Body of pancreas (tissue), 4 donors: Measurements from ENCODE around the gene MYO18B. TPM values are rescaled to one million over a fixed set of nuclear protein-coding genes. Genes with fewer than 3 reads are reported as not detected.
A peak's percentile ranks its signal among the peaks of the same experiment; 100 is the strongest.

Source experiments
- ATAC-seq: fragments of 150-250 bp; one replicate; pipeline ENCODE4 v1.9.1; 2016
- DNase-seq, 4 donors: peaks; one replicate each; pipeline ENCODE4 v3.0.0-alpha.2; 2019
- H3K27ac ChIP-seq, 4 donors: fragments of 200-600 bp; sonication (generic); 1 replicate in 3 of 4; 2 replicates in 1 of 4; pipeline versions ENCODE4 v1.5.1 to v1.6.1; 2016 to 2019; ENCODE audit warnings: mild to moderate bottlenecking in 1 of 4, mixed read lengths in 1 of 4, moderate library complexity in 1 of 4
- H3K27me3 ChIP-seq, 2 donors: fragments of 200-600 bp; sonication (generic); one replicate each; pipeline ENCODE4 v1.6.0; 2016; ENCODE audit warnings: mild to moderate bottlenecking in 1 of 2
- H3K36me3 ChIP-seq, 2 donors: fragments of 200-600 bp; sonication (generic); replicated peaks in 1 of 2; 2 replicates each; pipeline ENCODE4 v1.5.1; 2016; ENCODE audit warnings: low read depth in 2 of 2; ENCODE audit not compliant: insufficient read depth in 1 of 2
- H3K4me1 ChIP-seq: fragments of 200-600 bp; sonication (generic); one replicate; pipeline ENCODE4 v1.6.0; 2016
- H3K4me3 ChIP-seq, 2 donors: fragments of 200-600 bp; sonication (generic); 1 replicate in 1 of 2; 2 replicates in 1 of 2; pipeline ENCODE4 v1.5.1; 2016 to 2019
- H3K9me3 ChIP-seq, 3 donors: fragments of 200-600 bp; sonication (generic); 1 replicate in 2 of 3; 2 replicates in 1 of 3; pipeline ENCODE4 v1.5.1; 2016
- POLR2A ChIP-seq, 3 donors: fragments of 450-650 bp; IDR thresholded peaks; one replicate each; pipeline ENCODE4 v1.6.1; 2016; ENCODE audit warnings: antibody characterized with exemption in 3 of 3, mild to moderate bottlenecking in 2 of 3
- WGBS, 2 donors: methylation state at CpG; one replicate each; pipeline ENCODE4 v1.1.5; 2017; 5-methylcytosine and 5-hydroxymethylcytosine counted together
- intact Hi-C: fragments of 100-400 bp; cut with DNase I; formaldehyde crosslinking; loops from one replicate; pipeline ENCODE4 v1.15.1; 2023
- total RNA-seq, 2 donors: library from RNA; depleted of rRNA; stranded (reverse); fragments of >200 nt; gene quantifications; one replicate each; pipeline ENCODE4 v1.1.0, GENCODE V29; 2016
- TF ChIP-seq, protein P1 (sequence below), 7 experiments: fragments of 450-650 bp in 4 of 7; fragments of 200-600 bp in 3 of 7; sonication (generic) in 3 of 7; IDR thresholded peaks; one replicate each; pipeline ENCODE4 v1.5.1; 2016 to 2019; ENCODE audit warnings: antibody characterized with exemption in 7 of 7

Gene MYO18B
- total RNA-seq, 2 donors from 2014 or later, result 1.3 TPM; not detected in 1

DNA sequence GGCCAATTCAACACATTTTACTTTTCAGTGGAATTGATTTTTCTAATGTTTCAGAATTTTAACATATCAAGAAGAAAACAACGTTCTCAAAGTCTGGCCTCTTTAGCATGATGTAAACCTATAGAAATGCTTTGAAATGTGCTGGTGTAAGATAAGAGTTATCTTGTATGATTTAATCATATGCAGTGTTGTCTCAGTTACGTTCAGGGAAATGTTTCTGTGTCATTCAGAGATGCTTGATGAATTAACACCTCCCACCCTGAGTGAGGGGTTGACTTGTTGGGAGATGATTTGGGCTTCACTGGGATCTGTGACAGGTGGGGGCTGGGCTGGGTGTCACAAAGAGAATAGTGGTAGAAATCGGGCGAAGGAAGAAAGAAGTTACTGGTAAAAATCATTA is 15.7 kb upstream of the MYO18B start:
- 32 to 43% methylated on average over 4 of the region's 4 CpGs for WGBS, 2 donors
- no peak overlapping the region for H3K27ac ChIP-seq
- no peaks in the 10 kb centered on the region for H3K27me3 ChIP-seq
- ATAC-seq, result no peak
- no peaks in the 10 kb centered on the region for H3K9me3 ChIP-seq
- intact Hi-C loops, result no loop called here
- TF ChIP-seq, protein P1, sequence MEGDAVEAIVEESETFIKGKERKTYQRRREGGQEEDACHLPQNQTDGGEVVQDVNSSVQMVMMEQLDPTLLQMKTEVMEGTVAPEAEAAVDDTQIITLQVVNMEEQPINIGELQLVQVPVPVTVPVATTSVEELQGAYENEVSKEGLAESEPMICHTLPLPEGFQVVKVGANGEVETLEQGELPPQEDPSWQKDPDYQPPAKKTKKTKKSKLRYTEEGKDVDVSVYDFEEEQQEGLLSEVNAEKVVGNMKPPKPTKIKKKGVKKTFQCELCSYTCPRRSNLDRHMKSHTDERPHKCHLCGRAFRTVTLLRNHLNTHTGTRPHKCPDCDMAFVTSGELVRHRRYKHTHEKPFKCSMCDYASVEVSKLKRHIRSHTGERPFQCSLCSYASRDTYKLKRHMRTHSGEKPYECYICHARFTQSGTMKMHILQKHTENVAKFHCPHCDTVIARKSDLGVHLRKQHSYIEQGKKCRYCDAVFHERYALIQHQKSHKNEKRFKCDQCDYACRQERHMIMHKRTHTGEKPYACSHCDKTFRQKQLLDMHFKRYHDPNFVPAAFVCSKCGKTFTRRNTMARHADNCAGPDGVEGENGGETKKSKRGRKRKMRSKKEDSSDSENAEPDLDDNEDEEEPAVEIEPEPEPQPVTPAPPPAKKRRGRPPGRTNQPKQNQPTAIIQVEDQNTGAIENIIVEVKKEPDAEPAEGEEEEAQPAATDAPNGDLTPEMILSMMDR (IDR thresholded peaks at IDR 0.05), result no peak
- TF ChIP-seq POLR2A (IDR thresholded peaks at IDR 0.05), result no peak
- DNase-seq, result no peak
- peaks cover 0 to 1% of the 10 kb centered on the region in 2 donors for H3K36me3 ChIP-seq
- no peak overlapping the region for H3K4me3 ChIP-seq
- H3K4me1 ChIP-seq, result no peaks in the 10 kb centered on the region

GRCh38 chr22:25728071-25728470 is 13.9 kb upstream of the MYO18B start:
- H3K4me3 ChIP-seq, result no peak overlapping the region
- H3K27ac ChIP-seq, result no peak overlapping the region
- no peaks in the 10 kb centered on the region for H3K4me1 ChIP-seq
- TF ChIP-seq, protein P1 (IDR thresholded peaks at IDR 0.05), result no peak
- TF ChIP-seq POLR2A (IDR thresholded peaks at IDR 0.05), result no peak
- DNase-seq, result no peak
- no peaks in the 10 kb centered on the region for H3K9me3 ChIP-seq
- no peak for ATAC-seq
- intact Hi-C loops, result no loop called here
- 83 to 86% methylated on average over 7 of the region's 7 CpGs for WGBS, 2 donors
- no peaks in the 10 kb centered on the region for H3K27me3 ChIP-seq
- no peaks in the 10 kb centered on the region for H3K36me3 ChIP-seq

- peak; percentile 50 for ATAC-seq
- WGBS, 2 donors, result 39 to 49% methylated on average over 17 to 19 of the region's 19 CpGs
These were observed 12.7 kb upstream of the MYO18B start for GRCh38 chr22:25729016-25729995.

DNA sequence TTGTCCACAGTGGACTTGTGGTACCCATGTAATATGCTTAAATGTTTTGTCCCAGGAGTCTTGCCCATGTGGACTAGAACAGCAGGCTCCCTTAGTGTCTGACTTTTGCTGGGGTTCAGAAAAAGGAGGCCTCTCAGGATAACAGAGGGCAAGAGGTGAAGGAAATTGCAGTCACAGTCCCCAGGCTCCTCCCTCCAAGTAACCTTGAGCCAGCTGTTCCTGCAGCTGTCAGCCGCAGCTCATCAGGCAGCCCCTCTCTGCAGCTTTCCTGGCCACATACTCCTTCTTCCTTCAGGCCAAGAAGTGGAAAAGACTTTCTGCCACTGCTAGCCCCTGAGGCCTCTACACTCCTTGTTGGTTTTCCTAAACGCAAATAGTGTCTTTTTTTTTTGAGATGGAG is 6.3 kb upstream of the MYO18B start:
- Histone ChIP-seq H3K27ac (no peak overlapping the region), H3K4me3 (no peak overlapping the region), H3K27me3 (no peaks in the 10 kb centered on the region), H3K4me1 (no peaks in the 10 kb centered on the region), H3K36me3 (no peaks in the 10 kb centered on the region), H3K9me3 (no peaks in the 10 kb centered on the region)
- DNase-seq (no peak), ATAC-seq (no peak)
- 41 to 59% methylated on average over 2 of the region's 2 CpGs for WGBS, 2 donors
- TF ChIP-seq, protein P1 (IDR thresholded peaks at IDR 0.05), result no peak
- TF ChIP-seq POLR2A (IDR thresholded peaks at IDR 0.05), result no peak
- intact Hi-C loops, result no loop called here

More at GRCh38 chr22:25729016-25729995, 12.7 kb upstream of the MYO18B start:
- intact Hi-C loops, result no loop called here
- Histone ChIP-seq H3K27me3 (no peaks in the 10 kb centered on the region), H3K4me1 (no peaks in the 10 kb centered on the region), H3K36me3 (no peaks in the 10 kb centered on the region), H3K9me3 (no peaks in the 10 kb centered on the region), H3K27ac (peak overlapping the region in 1 of 4 donors; percentile 8), H3K4me3 (no peak overlapping the region)
- no peak for DNase-seq
- TF ChIP-seq, protein P1 (IDR thresholded peaks at IDR 0.05), result no peak
- no peak for TF ChIP-seq POLR2A (IDR thresholded peaks at IDR 0.05)
